ENCODE measurements around the gene DLGAP4.

Gene DLGAP4

DNA sequence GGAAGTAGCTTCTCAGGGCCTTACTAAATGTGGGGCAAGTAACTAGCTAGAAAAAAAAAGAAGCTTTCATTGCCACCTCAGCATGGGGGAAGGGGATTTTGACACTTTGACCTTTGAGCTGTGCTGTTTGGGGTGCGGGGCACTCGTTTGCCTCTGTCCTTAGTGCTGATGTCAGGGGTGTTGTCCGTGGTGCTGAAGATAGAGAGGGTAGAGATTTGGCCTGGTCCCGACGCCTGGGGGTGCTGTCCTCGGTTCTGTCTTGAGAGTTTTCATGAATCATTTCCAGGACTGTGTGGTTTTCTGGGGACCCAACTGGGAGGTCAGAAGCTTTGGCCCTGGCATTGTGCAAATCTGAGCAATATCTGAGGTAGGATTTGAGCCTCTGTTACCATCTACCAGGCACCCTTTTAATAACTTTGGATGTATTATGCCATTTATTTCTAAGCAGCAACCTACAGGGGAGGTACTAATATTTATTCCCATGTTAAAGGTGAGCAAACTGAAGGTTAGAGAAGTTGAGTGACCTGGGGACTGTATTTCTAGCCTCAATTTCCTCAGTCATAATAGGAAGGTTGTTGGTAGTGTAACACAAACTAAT, 78.0 kb downstream of the DLGAP4 start:
- no peaks in the 10 kb centered on the region for H3K36me3 ChIP-seq (ENCODE audit: insufficient read depth, low read length)
- H3K4me3 ChIP-seq (ENCODE audit: low read depth in 1 of 2, low read length in 2 of 2) = no peak overlapping the region
- H3K27me3 ChIP-seq (ENCODE audit: control insufficient read depth in 1 of 2, insufficient read depth in 2 of 2, low read length in 2 of 2) = no peaks in the 10 kb centered on the region
- H3K27ac ChIP-seq (ENCODE audit: low read depth, low read length) = no peak overlapping the region
- H3K4me1 ChIP-seq (ENCODE audit: insufficient read depth, low read length) = no peaks in the 10 kb centered on the region
- no peaks in the 10 kb centered on the region for H3K9me3 ChIP-seq (ENCODE audit: low read length)
- H3K9ac ChIP-seq (ENCODE audit: low read length) = no peak overlapping the region

DNA sequence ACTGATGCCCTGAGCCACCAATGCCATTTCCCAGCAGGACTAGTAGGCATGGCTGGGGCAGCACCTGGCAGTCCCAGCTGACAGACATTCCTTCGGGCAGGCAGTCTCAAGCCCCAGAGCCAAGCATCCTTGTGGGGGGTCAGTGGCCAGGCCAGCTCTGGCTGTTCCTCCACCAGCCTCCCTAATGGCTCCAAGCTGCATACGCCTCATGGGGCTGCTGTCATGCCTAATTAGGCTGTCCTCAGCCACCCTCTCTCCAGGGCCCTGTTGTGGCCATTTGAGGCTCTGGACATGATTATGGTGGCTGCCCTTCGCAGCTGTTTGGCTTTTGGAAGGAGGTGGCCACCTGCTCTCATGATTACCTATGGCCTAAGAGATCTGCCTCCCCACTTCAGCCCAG, 79.4 kb downstream of the DLGAP4 start:
- Histone ChIP-seq H3K36me3 (ENCODE audit: insufficient read depth, low read length) (no peaks in the 10 kb centered on the region), H3K4me3 (ENCODE audit: low read depth in 1 of 2, low read length in 2 of 2) (no peak overlapping the region), H3K9me3 (ENCODE audit: low read length) (no peaks in the 10 kb centered on the region), H3K9ac (ENCODE audit: low read length) (no peak overlapping the region), H3K27ac (ENCODE audit: low read depth, low read length) (no peak overlapping the region), H3K4me1 (ENCODE audit: insufficient read depth, low read length) (no peaks in the 10 kb centered on the region), H3K27me3 (ENCODE audit: control insufficient read depth in 1 of 2, insufficient read depth in 2 of 2, low read length in 2 of 2) (no peaks in the 10 kb centered on the region)

DNA sequence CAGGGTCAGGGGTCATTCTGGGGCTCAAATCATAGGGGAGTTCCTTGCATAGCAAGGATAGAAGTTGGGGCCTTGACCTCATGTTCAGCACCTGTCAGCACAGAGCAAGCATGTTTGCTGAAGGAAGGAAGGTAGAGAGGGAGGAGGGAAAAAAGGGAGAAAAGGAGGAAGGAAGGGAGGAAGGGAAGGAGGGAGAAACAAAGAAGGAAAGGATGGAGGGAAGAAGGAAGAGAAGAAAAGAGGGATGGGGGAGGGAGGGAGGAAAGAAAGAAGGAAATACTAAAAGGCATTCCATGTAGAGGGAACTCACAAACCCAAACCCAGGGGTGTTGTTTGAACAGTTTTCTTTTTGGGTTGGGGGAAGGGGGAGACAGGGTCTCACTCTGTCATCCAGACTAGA, 80.1 kb downstream of the DLGAP4 start:
- H3K4me3 ChIP-seq (ENCODE audit: low read depth in 1 of 2, low read length in 2 of 2) = no peak overlapping the region
- H3K9me3 ChIP-seq (ENCODE audit: low read length) = no peaks in the 10 kb centered on the region
- H3K9ac ChIP-seq (ENCODE audit: low read length) = no peak overlapping the region
- no peak overlapping the region for H3K27ac ChIP-seq (ENCODE audit: low read depth, low read length)
- H3K36me3 ChIP-seq (ENCODE audit: insufficient read depth, low read length) = no peaks in the 10 kb centered on the region
- H3K4me1 ChIP-seq (ENCODE audit: insufficient read depth, low read length) = no peaks in the 10 kb centered on the region
- no peaks in the 10 kb centered on the region for H3K27me3 ChIP-seq (ENCODE audit: control insufficient read depth in 1 of 2, insufficient read depth in 2 of 2, low read length in 2 of 2)

DNA sequence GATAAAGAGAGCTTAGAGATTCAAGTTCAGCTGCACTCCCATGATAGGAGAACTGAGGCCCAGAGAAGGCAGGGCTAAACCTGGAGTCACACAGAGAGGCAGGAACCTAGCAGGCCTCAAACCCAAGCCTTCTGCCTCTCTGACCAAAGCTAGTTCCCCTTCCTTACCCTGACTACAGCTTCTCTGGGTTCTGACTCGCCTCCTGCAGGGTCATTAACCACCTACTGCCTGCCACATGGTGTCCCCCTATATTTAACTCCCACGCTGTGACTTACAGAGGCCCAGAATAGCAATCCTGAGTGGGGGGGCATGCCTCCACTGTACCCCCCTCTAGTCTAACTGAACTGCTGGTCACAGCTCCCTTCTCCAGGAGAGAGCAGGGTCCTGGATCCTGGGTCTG, 84.1 kb downstream of the DLGAP4 start:
- H3K4me3 ChIP-seq (ENCODE audit: low read depth in 1 of 2, low read length in 2 of 2) = no peak overlapping the region
- H3K27me3 ChIP-seq (ENCODE audit: control insufficient read depth in 1 of 2, insufficient read depth in 2 of 2, low read length in 2 of 2) = peaks cover 0 to 4% of the 10 kb centered on the region in 2 donors
- no peaks in the 10 kb centered on the region for H3K36me3 ChIP-seq (ENCODE audit: insufficient read depth, low read length)
- no peaks in the 10 kb centered on the region for H3K9me3 ChIP-seq (ENCODE audit: low read length)
- no peak overlapping the region for H3K27ac ChIP-seq (ENCODE audit: low read depth, low read length)
- no peaks in the 10 kb centered on the region for H3K4me1 ChIP-seq (ENCODE audit: insufficient read depth, low read length)
- H3K9ac ChIP-seq (ENCODE audit: low read length) = no peak overlapping the region

DNA sequence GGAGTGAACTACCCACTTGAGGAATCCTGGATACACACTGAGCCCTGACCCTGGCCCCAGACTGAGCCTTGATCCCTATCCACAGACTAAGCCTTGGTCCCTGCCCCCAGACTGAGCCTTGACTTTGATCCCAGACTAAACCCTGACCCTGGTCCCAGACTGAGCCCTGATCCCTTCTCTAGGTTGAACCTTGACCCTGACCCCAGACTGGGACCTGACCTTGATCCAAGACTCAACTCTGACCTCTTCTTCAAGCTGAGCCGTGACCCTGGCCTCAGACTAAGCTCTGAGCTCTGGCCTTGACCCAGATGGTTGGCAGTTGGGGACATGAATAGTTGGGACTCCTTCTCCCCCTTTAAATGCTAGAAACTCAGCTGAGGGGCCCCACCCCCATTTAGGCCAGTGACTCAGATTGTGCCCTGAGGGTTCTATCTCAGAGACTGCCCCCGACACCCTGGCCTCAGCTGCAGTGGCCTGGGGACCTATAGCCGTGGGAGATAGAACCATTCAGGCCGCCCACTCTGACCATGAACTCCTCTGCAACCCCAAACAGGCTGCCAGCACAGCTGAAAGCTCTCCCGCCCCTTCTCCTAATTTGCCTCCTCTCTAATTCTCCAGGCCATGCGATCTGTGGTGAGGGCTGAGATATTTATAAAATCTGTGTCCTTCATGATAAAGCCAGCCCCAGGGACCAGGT, 84.7 kb downstream of the DLGAP4 start:
- Histone ChIP-seq H3K9me3 (ENCODE audit: low read length) (no peaks in the 10 kb centered on the region), H3K27ac (ENCODE audit: low read depth, low read length) (no peak overlapping the region), H3K27me3 (ENCODE audit: control insufficient read depth in 1 of 2, insufficient read depth in 2 of 2, low read length in 2 of 2) (peaks cover 0 to 4% of the 10 kb centered on the region in 2 donors), H3K4me3 (ENCODE audit: low read depth in 1 of 2, low read length in 2 of 2) (no peak overlapping the region), H3K4me1 (ENCODE audit: insufficient read depth, low read length) (no peaks in the 10 kb centered on the region), H3K9ac (ENCODE audit: low read length) (no peak overlapping the region), H3K36me3 (ENCODE audit: insufficient read depth, low read length) (no peaks in the 10 kb centered on the region)

DNA sequence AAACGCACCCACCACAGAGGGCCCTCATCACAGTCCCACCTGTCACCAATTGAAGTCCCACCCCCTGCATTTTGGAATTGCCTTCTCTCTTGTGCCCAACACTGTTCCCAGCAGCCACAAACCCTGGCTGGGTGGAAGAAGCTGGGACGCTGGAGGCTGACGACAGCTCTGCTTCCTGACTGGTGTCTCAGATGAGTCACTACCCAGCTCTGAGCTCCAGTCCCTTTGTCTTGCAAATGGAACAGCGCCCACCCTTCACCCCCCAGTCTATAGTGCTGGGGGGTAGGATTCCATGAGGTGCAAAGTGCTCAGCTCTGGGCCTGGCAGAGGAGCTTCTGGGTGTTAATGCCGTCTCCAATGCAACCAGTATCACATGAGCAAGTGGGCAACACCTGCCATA, 85.3 kb downstream of the DLGAP4 start:
- Histone ChIP-seq H3K27ac (ENCODE audit: low read depth, low read length) (no peak overlapping the region), H3K4me3 (ENCODE audit: low read depth in 1 of 2, low read length in 2 of 2) (no peak overlapping the region), H3K4me1 (ENCODE audit: insufficient read depth, low read length) (no peaks in the 10 kb centered on the region), H3K27me3 (ENCODE audit: control insufficient read depth in 1 of 2, insufficient read depth in 2 of 2, low read length in 2 of 2) (peaks cover 0 to 4% of the 10 kb centered on the region in 2 donors), H3K36me3 (ENCODE audit: insufficient read depth, low read length) (no peaks in the 10 kb centered on the region), H3K9ac (ENCODE audit: low read length) (no peak overlapping the region), H3K9me3 (ENCODE audit: low read length) (no peaks in the 10 kb centered on the region)

DNA sequence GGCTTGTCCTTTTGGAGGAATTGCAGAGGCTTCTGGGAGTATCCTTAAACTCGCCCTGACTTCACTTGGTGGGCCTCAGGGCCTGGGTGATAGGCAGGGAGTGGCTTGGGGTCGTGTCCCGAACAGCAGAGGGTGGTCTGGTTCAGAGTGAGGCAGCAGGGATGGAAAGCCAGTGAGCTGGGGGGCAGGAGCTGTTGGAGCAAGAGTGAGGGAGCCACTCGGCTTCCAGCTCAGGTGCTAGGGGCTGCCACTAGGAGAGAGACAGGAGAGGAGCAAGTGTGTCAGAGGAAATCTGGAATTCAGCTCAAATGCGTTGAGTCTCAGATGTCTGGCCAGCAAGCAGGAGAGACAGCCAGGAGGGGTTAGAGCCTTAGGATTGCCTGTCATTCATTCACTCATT, 85.8 kb downstream of the DLGAP4 start:
- Histone ChIP-seq H3K9ac (ENCODE audit: low read length) (no peak overlapping the region), H3K36me3 (ENCODE audit: insufficient read depth, low read length) (no peaks in the 10 kb centered on the region), H3K27me3 (ENCODE audit: control insufficient read depth in 1 of 2, insufficient read depth in 2 of 2, low read length in 2 of 2) (peaks cover 0 to 4% of the 10 kb centered on the region in 2 donors), H3K4me1 (ENCODE audit: insufficient read depth, low read length) (no peaks in the 10 kb centered on the region), H3K4me3 (ENCODE audit: low read depth in 1 of 2, low read length in 2 of 2) (no peak overlapping the region), H3K27ac (ENCODE audit: low read depth, low read length) (no peak overlapping the region), H3K9me3 (ENCODE audit: low read length) (no peaks in the 10 kb centered on the region)

DNA sequence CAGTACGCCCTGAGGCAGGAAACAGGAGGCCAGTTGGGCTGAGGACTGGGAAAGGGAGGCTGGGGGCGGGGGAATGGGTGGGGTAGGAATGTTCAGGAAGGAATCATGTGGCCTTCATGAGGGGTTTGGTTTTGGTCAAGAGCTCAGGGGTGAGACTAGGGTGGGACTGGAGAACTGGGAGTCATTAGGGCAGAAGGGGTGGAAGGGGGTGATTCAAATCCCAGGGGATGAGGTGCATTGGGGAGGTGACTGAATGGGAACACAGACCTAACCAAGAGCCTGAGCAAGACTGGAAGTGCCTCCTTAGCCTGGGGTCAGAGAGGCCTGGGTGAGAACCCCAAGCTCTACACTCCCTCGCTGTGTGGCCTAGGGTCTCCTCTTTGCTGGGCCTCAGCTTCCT, 86.8 kb downstream of the DLGAP4 start:
- H3K27me3 ChIP-seq (ENCODE audit: control insufficient read depth in 1 of 2, insufficient read depth in 2 of 2, low read length in 2 of 2) = peaks cover 0 to 4% of the 10 kb centered on the region in 2 donors
- H3K9ac ChIP-seq (ENCODE audit: low read length) = no peak overlapping the region
- H3K4me1 ChIP-seq (ENCODE audit: insufficient read depth, low read length) = no peaks in the 10 kb centered on the region
- H3K27ac ChIP-seq (ENCODE audit: low read depth, low read length) = no peak overlapping the region
- H3K36me3 ChIP-seq (ENCODE audit: insufficient read depth, low read length) = no peaks in the 10 kb centered on the region
- H3K4me3 ChIP-seq (ENCODE audit: low read depth in 1 of 2, low read length in 2 of 2) = no peak overlapping the region
- no peaks in the 10 kb centered on the region for H3K9me3 ChIP-seq (ENCODE audit: low read length)

DNA sequence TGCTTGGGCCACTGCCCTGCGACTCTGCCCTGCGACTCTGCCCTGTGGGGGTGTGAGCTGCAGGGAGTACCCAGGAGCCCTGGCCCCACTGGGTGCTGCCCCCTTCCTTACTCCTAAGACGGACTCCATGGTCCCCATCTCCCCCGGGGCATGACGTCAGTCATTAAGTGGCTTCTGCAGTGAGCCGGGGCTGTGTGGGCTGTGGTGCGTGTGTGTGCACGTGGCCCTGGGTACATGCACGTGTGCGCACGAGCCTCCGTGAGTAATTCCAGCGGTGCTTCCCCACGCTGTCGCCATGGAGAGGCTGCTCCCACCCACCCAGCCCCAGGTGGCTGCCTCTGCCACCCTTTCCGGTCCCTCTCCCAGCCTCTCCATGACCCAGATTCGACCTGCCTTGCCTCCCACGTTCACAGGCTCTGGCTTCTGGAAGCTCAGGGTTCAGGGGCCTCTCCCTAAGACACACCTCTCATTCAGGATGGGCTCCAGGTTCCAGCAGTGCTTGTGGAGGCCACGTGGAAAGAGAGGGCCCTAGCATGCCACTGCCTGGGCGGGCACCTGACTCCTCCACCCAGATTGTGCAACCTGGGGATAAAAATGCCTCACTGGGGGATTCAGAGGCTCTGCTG, 88.3 kb downstream of the DLGAP4 start:
- Histone ChIP-seq H3K9me3 (ENCODE audit: low read length) (no peaks in the 10 kb centered on the region), H3K4me1 (ENCODE audit: insufficient read depth, low read length) (no peaks in the 10 kb centered on the region), H3K36me3 (ENCODE audit: insufficient read depth, low read length) (no peaks in the 10 kb centered on the region), H3K27me3 (ENCODE audit: control insufficient read depth in 1 of 2, insufficient read depth in 2 of 2, low read length in 2 of 2) (peaks cover 0 to 4% of the 10 kb centered on the region in 2 donors), H3K9ac (ENCODE audit: low read length) (no peak overlapping the region), H3K4me3 (ENCODE audit: low read depth in 1 of 2, low read length in 2 of 2) (no peak overlapping the region), H3K27ac (ENCODE audit: low read depth, low read length) (no peak overlapping the region)

DNA sequence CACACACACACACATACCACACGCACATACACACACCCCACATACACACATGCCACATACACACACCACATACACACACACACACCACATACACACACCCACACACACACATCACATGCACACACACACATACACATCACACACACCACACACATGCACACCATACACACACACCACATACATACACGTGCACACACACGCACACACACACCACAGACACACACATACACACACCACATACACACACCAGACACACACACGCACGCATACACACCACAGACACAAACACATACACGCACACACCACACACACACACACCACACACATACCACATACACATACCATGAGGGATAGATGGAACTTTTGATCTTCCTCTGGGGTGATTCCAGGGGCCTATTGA, 90.2 kb downstream of the DLGAP4 start:
- no peaks in the 10 kb centered on the region for H3K36me3 ChIP-seq (ENCODE audit: insufficient read depth, low read length)
- peaks cover 0 to 4% of the 10 kb centered on the region in 2 donors for H3K27me3 ChIP-seq (ENCODE audit: control insufficient read depth in 1 of 2, insufficient read depth in 2 of 2, low read length in 2 of 2)
- H3K9ac ChIP-seq (ENCODE audit: low read length) = no peak overlapping the region
- no peaks in the 10 kb centered on the region for H3K9me3 ChIP-seq (ENCODE audit: low read length)
- H3K27ac ChIP-seq (ENCODE audit: low read depth, low read length) = no peak overlapping the region
- H3K4me1 ChIP-seq (ENCODE audit: insufficient read depth, low read length) = no peaks in the 10 kb centered on the region
- no peak overlapping the region for H3K4me3 ChIP-seq (ENCODE audit: low read depth in 1 of 2, low read length in 2 of 2)

DNA sequence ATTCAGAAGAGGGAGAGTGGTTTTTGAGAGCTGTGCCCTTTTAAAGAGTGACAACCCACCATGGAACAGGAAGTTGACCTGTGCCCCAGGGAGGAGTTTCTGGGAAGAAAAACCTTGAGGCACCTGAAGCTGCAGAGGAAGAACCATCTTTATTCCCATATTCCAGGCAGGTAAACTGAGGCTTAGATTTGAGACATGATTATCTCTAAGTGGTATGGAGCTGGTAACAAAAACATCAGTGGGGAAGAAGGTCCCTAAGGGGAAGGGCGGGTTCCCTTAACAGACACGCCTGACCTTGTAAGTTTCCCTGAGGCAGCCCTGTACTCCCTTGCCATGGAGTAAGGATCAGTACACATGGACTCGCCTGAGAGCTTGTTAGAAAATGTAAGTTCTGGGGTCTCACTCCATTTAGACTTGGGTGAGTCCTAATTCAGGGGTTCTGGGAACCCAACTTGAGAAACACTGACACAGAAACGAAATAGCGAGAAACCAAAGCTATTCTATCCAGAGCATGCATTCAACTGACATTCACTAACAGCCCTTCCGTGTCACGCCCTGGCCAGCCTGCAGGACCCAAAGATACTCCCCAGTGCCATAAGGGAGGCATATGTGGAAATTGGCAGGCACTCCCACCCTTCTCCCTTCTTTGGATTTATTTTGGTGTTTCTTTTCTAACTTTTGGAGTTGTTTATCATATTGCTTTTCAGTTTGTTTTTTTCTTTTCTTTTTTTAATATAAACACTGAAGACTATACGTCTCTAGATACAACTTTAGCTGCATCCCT, 90.9 kb downstream of the DLGAP4 start:
- Histone ChIP-seq H3K4me1 (ENCODE audit: insufficient read depth, low read length) (no peaks in the 10 kb centered on the region), H3K27ac (ENCODE audit: low read depth, low read length) (no peak overlapping the region), H3K36me3 (ENCODE audit: insufficient read depth, low read length) (no peaks in the 10 kb centered on the region), H3K27me3 (ENCODE audit: control insufficient read depth in 1 of 2, insufficient read depth in 2 of 2, low read length in 2 of 2) (peaks cover 0 to under 1% of the 10 kb centered on the region in 2 donors), H3K9me3 (ENCODE audit: low read length) (no peaks in the 10 kb centered on the region), H3K9ac (ENCODE audit: low read length) (no peak overlapping the region), H3K4me3 (ENCODE audit: low read depth in 1 of 2, low read length in 2 of 2) (no peak overlapping the region)
